Posterior cingulate gyrus (tissue), 11 donors: ENCODE data around the gene RYR2.
"Not testable (repeated sequence)": the region's sequence is repeated elsewhere in the genome, so short reads cannot be mapped to it uniquely, and the experiment has no call there.

Experiments used
- DNase-seq, 10 donors: peaks; one replicate each; pipeline versions ENCODE4 v3.0.0 to v3.0.0-alpha.2; 2020 to 2021; ENCODE audit warnings: mixed read lengths in 3 of 10
- intact Hi-C: fragments of 100-400 bp; cut with DNase I; formaldehyde crosslinking; loops from one replicate; pipeline ENCODE4 v1.15.1; 2023

Gene RYR2

GRCh38 chr1:237134929-237135328, 92.9 kb downstream of the RYR2 start:
- intact Hi-C loops = no loop called here
- DNase-seq = no peak

GRCh38 chr1:237138551-237138950, 96.6 kb downstream of the RYR2 start:
- DNase-seq = no peak
- intact Hi-C loops = no loop called here

- intact Hi-C loops = no loop called here
- DNase-seq = peak in 8 of 10 donors; percentile 25 to 92 (median 58)
These were observed 97.7 kb downstream of the RYR2 start for GRCh38 chr1:237139732-237140131.

- intact Hi-C loops = no loop called here
- DNase-seq = no peak
These were observed 99.0 kb downstream of the RYR2 start for GRCh38 chr1:237140986-237141385.

GRCh38 chr1:237141502-237141901, 99.5 kb downstream of the RYR2 start:
- no peak for DNase-seq
- intact Hi-C loops = no loop called here

GRCh38 chr1:237145379-237146135, 103.6 kb downstream of the RYR2 start:
- intact Hi-C loops = no loop called here

GRCh38 chr1:237146241-237146640, 104.3 kb downstream of the RYR2 start:
- intact Hi-C loops = no loop called here
- no peak for DNase-seq

More at GRCh38 chr1:237145379-237146135, 103.6 kb downstream of the RYR2 start:
- DNase-seq = no peak

GRCh38 chr1:237149857-237150256, 107.9 kb downstream of the RYR2 start:
- no peak for DNase-seq
- intact Hi-C loops = no loop called here

GRCh38 chr1:237151979-237152378, 110.0 kb downstream of the RYR2 start:
- intact Hi-C loops, DNase-seq: not testable (repeated sequence)

- no peak for DNase-seq
- intact Hi-C loops = no loop called here
These were observed 110.7 kb downstream of the RYR2 start for GRCh38 chr1:237152506-237153335.

GRCh38 chr1:237154157-237154556, 112.2 kb downstream of the RYR2 start:
- intact Hi-C loops = no loop called here
- DNase-seq = peak in 2 of 10 donors; percentile 12 to 81

GRCh38 chr1:237164406-237165352, 122.7 kb downstream of the RYR2 start:
- no peak for DNase-seq

GRCh38 chr1:237166086-237166485, 124.1 kb downstream of the RYR2 start:
- intact Hi-C loops = no loop called here
- DNase-seq = no peak

More at GRCh38 chr1:237164406-237165352, 122.7 kb downstream of the RYR2 start:
- intact Hi-C loops = no loop called here

- DNase-seq = no peak
- intact Hi-C loops = no loop called here
These were observed 124.7 kb downstream of the RYR2 start for GRCh38 chr1:237166593-237167101.

GRCh38 chr1:237170149-237170548, 128.2 kb downstream of the RYR2 start:
- no peak for DNase-seq

GRCh38 chr1:237171454-237172117, 129.6 kb downstream of the RYR2 start:
- no peak for DNase-seq
- intact Hi-C loops = no loop called here

More at GRCh38 chr1:237170149-237170548, 128.2 kb downstream of the RYR2 start:
- intact Hi-C loops = no loop called here

GRCh38 chr1:237172118-237172485, 130.1 kb downstream of the RYR2 start:
- intact Hi-C loops = no loop called here
- DNase-seq = no peak

- DNase-seq = no peak
- intact Hi-C loops = no loop called here
These were observed 137.5 kb downstream of the RYR2 start for GRCh38 chr1:237179503-237179902.

GRCh38 chr1:237180256-237180655, 138.3 kb downstream of the RYR2 start:
- intact Hi-C loops = no loop called here
- DNase-seq = no peak
